Measurements from ENCODE around the gene KDM4B.

KDM4B gene

DNA sequence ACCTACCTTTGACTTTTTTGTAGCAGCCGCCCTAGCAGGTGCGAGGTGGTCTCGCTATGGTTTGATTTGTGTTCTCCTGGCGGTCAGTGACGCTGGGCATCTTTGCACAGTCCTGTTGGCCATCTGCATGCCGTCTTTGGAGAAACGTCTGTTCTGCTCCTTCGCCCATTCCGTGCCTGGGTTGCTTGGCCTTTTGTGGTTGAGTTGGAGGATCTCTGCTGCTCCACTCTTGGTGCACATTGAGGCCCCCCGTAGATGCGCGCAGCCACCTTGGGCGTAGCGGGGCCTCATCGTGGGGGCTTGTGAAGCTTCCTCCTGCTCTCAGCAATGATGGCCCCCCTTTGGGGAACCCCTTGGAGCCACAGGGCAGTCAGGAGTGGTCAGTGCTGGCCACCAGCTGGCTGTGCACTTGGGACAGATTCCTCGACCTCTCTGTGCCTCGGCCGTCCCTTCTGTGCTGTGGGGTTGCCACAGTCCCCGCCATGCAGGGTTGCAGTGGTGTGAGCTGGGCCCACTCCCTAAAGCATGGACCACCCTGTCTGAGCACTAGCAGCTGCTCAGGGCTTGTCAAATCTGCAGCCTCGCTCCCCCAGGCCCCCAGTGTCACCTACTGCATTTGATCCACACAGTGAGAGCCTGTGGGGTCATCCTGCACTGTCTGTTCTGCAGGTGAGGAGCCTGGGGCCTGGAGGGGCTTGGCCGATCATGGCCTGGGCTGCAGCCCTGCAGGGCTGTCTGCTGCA lies 170.8 kb downstream of the KDM4B start:
- H3K27ac ChIP-seq (replicated peaks) = no peak overlapping the region
- no peak overlapping the region for H3K4me3 ChIP-seq (replicated peaks; ENCODE audit: insufficient read depth, low read length)
- no peaks in the 10 kb centered on the region for H3K27me3 ChIP-seq (ENCODE audit: insufficient read depth, poor library complexity, severe bottlenecking)
- TF ChIP-seq, protein P1, sequence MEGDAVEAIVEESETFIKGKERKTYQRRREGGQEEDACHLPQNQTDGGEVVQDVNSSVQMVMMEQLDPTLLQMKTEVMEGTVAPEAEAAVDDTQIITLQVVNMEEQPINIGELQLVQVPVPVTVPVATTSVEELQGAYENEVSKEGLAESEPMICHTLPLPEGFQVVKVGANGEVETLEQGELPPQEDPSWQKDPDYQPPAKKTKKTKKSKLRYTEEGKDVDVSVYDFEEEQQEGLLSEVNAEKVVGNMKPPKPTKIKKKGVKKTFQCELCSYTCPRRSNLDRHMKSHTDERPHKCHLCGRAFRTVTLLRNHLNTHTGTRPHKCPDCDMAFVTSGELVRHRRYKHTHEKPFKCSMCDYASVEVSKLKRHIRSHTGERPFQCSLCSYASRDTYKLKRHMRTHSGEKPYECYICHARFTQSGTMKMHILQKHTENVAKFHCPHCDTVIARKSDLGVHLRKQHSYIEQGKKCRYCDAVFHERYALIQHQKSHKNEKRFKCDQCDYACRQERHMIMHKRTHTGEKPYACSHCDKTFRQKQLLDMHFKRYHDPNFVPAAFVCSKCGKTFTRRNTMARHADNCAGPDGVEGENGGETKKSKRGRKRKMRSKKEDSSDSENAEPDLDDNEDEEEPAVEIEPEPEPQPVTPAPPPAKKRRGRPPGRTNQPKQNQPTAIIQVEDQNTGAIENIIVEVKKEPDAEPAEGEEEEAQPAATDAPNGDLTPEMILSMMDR (IDR thresholded peaks at IDR 0.05; ENCODE audit: insufficient read depth, low read length) = no peak
- TF ChIP-seq, protein P2, sequence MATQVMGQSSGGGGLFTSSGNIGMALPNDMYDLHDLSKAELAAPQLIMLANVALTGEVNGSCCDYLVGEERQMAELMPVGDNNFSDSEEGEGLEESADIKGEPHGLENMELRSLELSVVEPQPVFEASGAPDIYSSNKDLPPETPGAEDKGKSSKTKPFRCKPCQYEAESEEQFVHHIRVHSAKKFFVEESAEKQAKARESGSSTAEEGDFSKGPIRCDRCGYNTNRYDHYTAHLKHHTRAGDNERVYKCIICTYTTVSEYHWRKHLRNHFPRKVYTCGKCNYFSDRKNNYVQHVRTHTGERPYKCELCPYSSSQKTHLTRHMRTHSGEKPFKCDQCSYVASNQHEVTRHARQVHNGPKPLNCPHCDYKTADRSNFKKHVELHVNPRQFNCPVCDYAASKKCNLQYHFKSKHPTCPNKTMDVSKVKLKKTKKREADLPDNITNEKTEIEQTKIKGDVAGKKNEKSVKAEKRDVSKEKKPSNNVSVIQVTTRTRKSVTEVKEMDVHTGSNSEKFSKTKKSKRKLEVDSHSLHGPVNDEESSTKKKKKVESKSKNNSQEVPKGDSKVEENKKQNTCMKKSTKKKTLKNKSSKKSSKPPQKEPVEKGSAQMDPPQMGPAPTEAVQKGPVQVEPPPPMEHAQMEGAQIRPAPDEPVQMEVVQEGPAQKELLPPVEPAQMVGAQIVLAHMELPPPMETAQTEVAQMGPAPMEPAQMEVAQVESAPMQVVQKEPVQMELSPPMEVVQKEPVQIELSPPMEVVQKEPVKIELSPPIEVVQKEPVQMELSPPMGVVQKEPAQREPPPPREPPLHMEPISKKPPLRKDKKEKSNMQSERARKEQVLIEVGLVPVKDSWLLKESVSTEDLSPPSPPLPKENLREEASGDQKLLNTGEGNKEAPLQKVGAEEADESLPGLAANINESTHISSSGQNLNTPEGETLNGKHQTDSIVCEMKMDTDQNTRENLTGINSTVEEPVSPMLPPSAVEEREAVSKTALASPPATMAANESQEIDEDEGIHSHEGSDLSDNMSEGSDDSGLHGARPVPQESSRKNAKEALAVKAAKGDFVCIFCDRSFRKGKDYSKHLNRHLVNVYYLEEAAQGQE (IDR thresholded peaks at IDR 0.05; ENCODE audit: insufficient replicate concordance, low read depth) = no peak
- TF ChIP-seq POLR2AphosphoS5 (IDR thresholded peaks at IDR 0.05; ENCODE audit: low read depth) = no peak
- no peak for TF ChIP-seq GABPA (IDR thresholded peaks at IDR 0.05; ENCODE audit: low read depth)
- TF ChIP-seq SPI1 (IDR thresholded peaks at IDR 0.05; ENCODE audit: borderline replicate concordance, low read depth) = no peak
- no peak for DNase-seq (ENCODE audit: low read depth in 1 of 2, low spot score in 1 of 2)

DNA sequence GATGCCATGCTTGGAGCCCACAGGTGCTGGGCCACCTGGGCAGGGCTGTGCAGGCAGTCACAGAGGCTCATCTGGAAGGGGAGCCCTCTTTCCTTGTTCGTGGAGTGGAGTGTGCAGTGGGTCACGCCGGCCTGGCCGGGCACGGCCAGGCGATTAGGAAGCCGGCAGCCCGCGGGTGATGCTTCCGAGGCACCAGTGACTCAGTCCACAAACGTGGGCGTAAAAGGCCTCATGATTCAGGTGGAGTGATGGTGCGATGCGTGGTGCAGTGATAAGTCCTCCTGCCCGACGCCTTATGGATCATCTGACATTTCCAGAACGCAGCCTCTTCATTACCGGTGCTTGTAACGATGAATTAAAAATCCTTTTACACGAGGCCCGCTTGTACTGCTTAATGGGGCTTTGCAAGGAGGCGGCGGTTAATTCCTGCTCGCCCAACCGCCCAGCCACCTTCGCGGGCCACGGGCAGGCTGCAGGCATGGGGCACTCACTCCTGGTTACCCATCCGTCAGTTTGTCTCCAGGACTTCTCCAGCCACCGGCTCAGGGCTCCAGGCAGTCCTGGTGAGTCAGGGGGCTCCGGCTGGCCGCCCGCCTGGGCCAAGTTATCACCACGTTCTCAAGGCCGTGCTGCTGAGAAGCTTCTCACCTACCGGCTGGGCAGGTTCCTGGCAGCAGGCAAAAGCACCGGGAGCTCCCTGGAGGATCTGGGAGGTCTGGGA lies 172.4 kb downstream of the KDM4B start:
- no peaks in the 10 kb centered on the region for H3K27me3 ChIP-seq (ENCODE audit: insufficient read depth, poor library complexity, severe bottlenecking)
- no peak for DNase-seq (ENCODE audit: low read depth in 1 of 2, low spot score in 1 of 2)
- H3K4me3 ChIP-seq (replicated peaks; ENCODE audit: insufficient read depth, low read length) = no peak overlapping the region
- H3K27ac ChIP-seq (replicated peaks) = no peak overlapping the region
- TF ChIP-seq GABPA (IDR thresholded peaks at IDR 0.05; ENCODE audit: low read depth) (no peak), POLR2AphosphoS5 (IDR thresholded peaks at IDR 0.05; ENCODE audit: low read depth) (no peak), SPI1 (IDR thresholded peaks at IDR 0.05; ENCODE audit: borderline replicate concordance, low read depth) (no peak)
- TF ChIP-seq, protein P1 (IDR thresholded peaks at IDR 0.05; ENCODE audit: insufficient read depth, low read length) = no peak
- TF ChIP-seq, protein P2 (IDR thresholded peaks at IDR 0.05; ENCODE audit: insufficient replicate concordance, low read depth) = no peak

DNA sequence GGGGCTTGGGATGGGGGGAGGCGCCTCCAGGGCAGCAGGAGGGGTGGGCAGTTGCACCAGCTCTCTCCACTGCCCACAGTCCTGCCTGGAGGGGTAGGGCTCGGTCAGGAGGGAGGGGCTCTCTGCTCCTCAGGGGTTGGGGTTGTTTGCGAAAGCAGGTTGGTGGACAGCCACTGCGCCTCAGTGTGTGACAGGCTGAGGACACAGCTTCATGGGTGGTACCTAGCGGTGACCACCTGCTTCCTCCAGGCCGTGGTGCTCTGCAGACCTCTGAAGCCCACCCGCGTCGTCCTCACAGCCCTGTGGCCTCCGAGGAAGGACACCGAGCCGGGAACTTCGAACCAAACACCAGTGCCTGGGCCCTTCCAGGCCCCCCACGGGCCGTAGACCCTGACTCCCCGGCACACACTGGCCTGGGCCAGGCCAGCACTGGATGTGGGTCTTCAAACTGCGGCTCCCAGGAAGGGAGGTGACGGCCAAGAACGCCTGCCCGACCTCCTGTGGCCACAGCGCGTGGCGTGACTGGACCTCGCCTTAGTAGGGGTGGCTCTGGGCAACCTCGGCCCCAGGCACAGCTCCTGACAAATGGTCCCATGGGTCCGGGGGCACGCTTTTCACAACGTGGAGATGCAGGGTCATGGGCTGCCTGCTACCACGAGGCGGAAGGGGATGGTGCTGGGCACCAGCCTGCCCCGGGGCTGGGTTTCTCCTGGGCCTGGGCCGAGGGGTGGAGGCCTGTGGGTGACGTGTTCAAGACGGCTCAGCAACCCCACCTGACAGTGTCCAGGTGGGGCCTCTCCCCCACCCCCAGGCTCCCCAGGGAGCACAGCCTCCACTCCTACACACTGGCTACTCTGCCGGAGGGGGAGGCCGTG lies 173.2 kb downstream of the KDM4B start:
- no peak for TF ChIP-seq POLR2AphosphoS5 (IDR thresholded peaks at IDR 0.05; ENCODE audit: low read depth)
- TF ChIP-seq, protein P1 (IDR thresholded peaks at IDR 0.05; ENCODE audit: insufficient read depth, low read length) = no peak
- TF ChIP-seq, protein P2 (IDR thresholded peaks at IDR 0.05; ENCODE audit: insufficient replicate concordance, low read depth) = no peak
- Histone ChIP-seq H3K27me3 (ENCODE audit: insufficient read depth, poor library complexity, severe bottlenecking) (no peaks in the 10 kb centered on the region), H3K4me3 (replicated peaks; ENCODE audit: insufficient read depth, low read length) (no peak overlapping the region), H3K27ac (replicated peaks) (no peak overlapping the region)
- DNase-seq (ENCODE audit: low read depth in 1 of 2, low spot score in 1 of 2) = no peak
